ENCODE results near the gene PLPP3. TPM values are rescaled to one million over a fixed set of nuclear protein-coding genes. Genes with fewer than 3 reads are reported as not detected.

The PLPP3 gene
- total RNA-seq, 2 donors from 2014 or later, result 40.4 to 107 TPM

GRCh38 chr1:56468518-56468917 lies 110.8 kb downstream of the PLPP3 start:
- H3K36me3 ChIP-seq, result no peaks in the 10 kb centered on the region
- no peaks in the 10 kb centered on the region for H3K9me3 ChIP-seq
- no peak overlapping the region for H3K27ac ChIP-seq
- WGBS, result 50% methylated on average over 7 of the region's 7 CpGs
- intact Hi-C loops (cut with DNase I), result no loop called here
- H3K4me3 ChIP-seq, result no peak overlapping the region
- DNase-seq (ENCODE audit: low spot score), result no peak
- no peaks in the 10 kb centered on the region for H3K27me3 ChIP-seq (replicated peaks; ENCODE audit: insufficient read depth)
- no peaks in the 10 kb centered on the region for H3K4me1 ChIP-seq (replicated peaks)
- TF ChIP-seq POLR2AphosphoS5 (IDR thresholded peaks at IDR 0.05) (no peak), POLR2A (IDR thresholded peaks at IDR 0.05) (no peak)
- TF ChIP-seq, protein P1, sequence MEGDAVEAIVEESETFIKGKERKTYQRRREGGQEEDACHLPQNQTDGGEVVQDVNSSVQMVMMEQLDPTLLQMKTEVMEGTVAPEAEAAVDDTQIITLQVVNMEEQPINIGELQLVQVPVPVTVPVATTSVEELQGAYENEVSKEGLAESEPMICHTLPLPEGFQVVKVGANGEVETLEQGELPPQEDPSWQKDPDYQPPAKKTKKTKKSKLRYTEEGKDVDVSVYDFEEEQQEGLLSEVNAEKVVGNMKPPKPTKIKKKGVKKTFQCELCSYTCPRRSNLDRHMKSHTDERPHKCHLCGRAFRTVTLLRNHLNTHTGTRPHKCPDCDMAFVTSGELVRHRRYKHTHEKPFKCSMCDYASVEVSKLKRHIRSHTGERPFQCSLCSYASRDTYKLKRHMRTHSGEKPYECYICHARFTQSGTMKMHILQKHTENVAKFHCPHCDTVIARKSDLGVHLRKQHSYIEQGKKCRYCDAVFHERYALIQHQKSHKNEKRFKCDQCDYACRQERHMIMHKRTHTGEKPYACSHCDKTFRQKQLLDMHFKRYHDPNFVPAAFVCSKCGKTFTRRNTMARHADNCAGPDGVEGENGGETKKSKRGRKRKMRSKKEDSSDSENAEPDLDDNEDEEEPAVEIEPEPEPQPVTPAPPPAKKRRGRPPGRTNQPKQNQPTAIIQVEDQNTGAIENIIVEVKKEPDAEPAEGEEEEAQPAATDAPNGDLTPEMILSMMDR (IDR thresholded peaks at IDR 0.05), result no peak

GRCh38 chr1:56466538-56466937 lies 112.8 kb downstream of the PLPP3 start:
- intact Hi-C loops (cut with DNase I), result no loop called here
- Histone ChIP-seq H3K4me3 (no peak overlapping the region), H3K9me3 (no peaks in the 10 kb centered on the region), H3K27me3 (replicated peaks; ENCODE audit: insufficient read depth) (no peaks in the 10 kb centered on the region), H3K27ac (no peak overlapping the region), H3K4me1 (replicated peaks) (no peaks in the 10 kb centered on the region), H3K36me3 (no peaks in the 10 kb centered on the region)
- WGBS, result 96% methylated on average over 1 of the region's 1 CpG
- no peak for DNase-seq (ENCODE audit: low spot score)
- TF ChIP-seq POLR2AphosphoS5 (IDR thresholded peaks at IDR 0.05), result no peak
- TF ChIP-seq, protein P1 (IDR thresholded peaks at IDR 0.05), result no peak
- no peak for TF ChIP-seq POLR2A (IDR thresholded peaks at IDR 0.05)

- WGBS, result 92% methylated on average over 4 of the region's 4 CpGs
- Histone ChIP-seq H3K4me1 (replicated peaks) (no peaks in the 10 kb centered on the region), H3K9me3 (no peaks in the 10 kb centered on the region), H3K36me3 (no peaks in the 10 kb centered on the region), H3K27ac (no peak overlapping the region), H3K27me3 (replicated peaks; ENCODE audit: insufficient read depth) (no peaks in the 10 kb centered on the region), H3K4me3 (no peak overlapping the region)
- DNase-seq (ENCODE audit: low spot score), result no peak
- intact Hi-C loops (cut with DNase I), result no loop called here
- TF ChIP-seq POLR2AphosphoS5 (IDR thresholded peaks at IDR 0.05) (no peak), POLR2A (IDR thresholded peaks at IDR 0.05) (no peak)
- TF ChIP-seq, protein P1 (IDR thresholded peaks at IDR 0.05), result no peak
Observed at GRCh38 chr1:56464294-56464693, 115.1 kb downstream of the PLPP3 start.

DNA sequence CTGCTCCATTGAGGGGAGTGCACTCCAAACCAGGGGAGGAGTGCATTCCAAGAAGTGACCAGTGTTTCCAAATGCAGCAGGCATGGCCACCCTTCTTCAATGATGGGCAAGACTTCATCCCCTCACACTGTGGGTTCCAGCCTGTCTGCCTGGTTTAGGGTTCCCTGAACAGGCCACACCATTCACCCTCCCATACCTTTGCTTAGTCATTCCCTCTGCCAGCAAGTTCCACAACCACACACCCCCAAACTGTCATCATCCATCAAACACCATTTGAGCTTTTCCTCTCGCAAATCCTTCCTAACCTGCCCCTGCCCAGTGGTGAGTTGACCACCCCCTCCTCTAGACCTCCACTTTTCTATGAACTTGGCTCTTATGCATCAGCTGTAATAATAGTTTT lies 116.0 kb downstream of the PLPP3 start:
- 100% methylated on average over 1 of the region's 1 CpG for WGBS
- intact Hi-C loops (cut with DNase I), result no loop called here
- H3K9me3 ChIP-seq, result no peaks in the 10 kb centered on the region

GRCh38 chr1:56462209-56462608 lies 117.2 kb downstream of the PLPP3 start:
- no peaks in the 10 kb centered on the region for H3K9me3 ChIP-seq
- no peak overlapping the region for H3K27ac ChIP-seq
- TF ChIP-seq POLR2A (IDR thresholded peaks at IDR 0.05) (no peak), POLR2AphosphoS5 (IDR thresholded peaks at IDR 0.05) (no peak)
- TF ChIP-seq, protein P1 (IDR thresholded peaks at IDR 0.05), result no peak
- H3K4me1 ChIP-seq (replicated peaks), result no peaks in the 10 kb centered on the region
- no peak overlapping the region for H3K4me3 ChIP-seq
- WGBS, result 74% methylated on average over 3 of the region's 3 CpGs
- no peaks in the 10 kb centered on the region for H3K36me3 ChIP-seq
- intact Hi-C loops (cut with DNase I), result no loop called here
- no peak for DNase-seq (ENCODE audit: low spot score)
- H3K27me3 ChIP-seq (replicated peaks; ENCODE audit: insufficient read depth), result no peaks in the 10 kb centered on the region

More for the DNA sequence above, 116.0 kb downstream of the PLPP3 start:
- H3K4me3 ChIP-seq, result no peak overlapping the region
- no peak for DNase-seq (ENCODE audit: low spot score)
- no peak overlapping the region for H3K27ac ChIP-seq
- no peaks in the 10 kb centered on the region for H3K36me3 ChIP-seq
- H3K27me3 ChIP-seq (replicated peaks; ENCODE audit: insufficient read depth), result no peaks in the 10 kb centered on the region
- H3K4me1 ChIP-seq (replicated peaks), result no peaks in the 10 kb centered on the region
- no peak for TF ChIP-seq POLR2AphosphoS5 (IDR thresholded peaks at IDR 0.05)
- TF ChIP-seq, protein P1 (IDR thresholded peaks at IDR 0.05), result no peak
- no peak for TF ChIP-seq POLR2A (IDR thresholded peaks at IDR 0.05)

All from prostate gland (tissue), 2 donors.